ENCODE measurements around the gene BTBD9.
"Not testable (repeated sequence)": the region's sequence is repeated elsewhere in the genome, so short reads cannot be mapped to it uniquely, and the experiment has no call there.

BTBD9 gene

GRCh38 chr6:38133932-38134703, 505.6 kb downstream of the BTBD9 start:
- no peak for DNase-seq

- DNase-seq = no peak
Observed at GRCh38 chr6:38131527-38131965, 508.2 kb downstream of the BTBD9 start.

GRCh38 chr6:38127284-38127683, 512.4 kb downstream of the BTBD9 start:
- DNase-seq = no peak

GRCh38 chr6:38124224-38124926, 515.4 kb downstream of the BTBD9 start:
- not testable (repeated sequence) for DNase-seq

GRCh38 chr6:38119516-38119915, 520.2 kb downstream of the BTBD9 start:
- DNase-seq = no peak

GRCh38 chr6:38118791-38119365, 520.9 kb downstream of the BTBD9 start:
- DNase-seq = no peak

All from NCI-H510A treated with DMSO at 0.1 percent for 48 hours (cell line).